HFF-Myc (cell line): ENCODE measurements around the gene B3GNT8.

Experiments
- DNase-seq: peaks from one replicate; pipeline ENCODE4 v3.0.0-alpha.2; 2011; ENCODE audit warnings: low read depth; ENCODE audit errors: extremely low read depth
- H3K4me3 ChIP-seq: replicated peaks from 2 replicates; pipeline ENCODE4 v1.5.1; 2011; ENCODE audit warnings: low read depth, mild to moderate bottlenecking, control low read depth, low read length
- TF ChIP-seq, protein P1 (sequence below): IDR thresholded peaks from 2 replicates; pipeline ENCODE4 v1.5.1; 2012; ENCODE audit warnings: mild to moderate bottlenecking, low read depth, low read length, control low read depth; ENCODE audit errors: missing control alignments

Gene B3GNT8

DNA sequence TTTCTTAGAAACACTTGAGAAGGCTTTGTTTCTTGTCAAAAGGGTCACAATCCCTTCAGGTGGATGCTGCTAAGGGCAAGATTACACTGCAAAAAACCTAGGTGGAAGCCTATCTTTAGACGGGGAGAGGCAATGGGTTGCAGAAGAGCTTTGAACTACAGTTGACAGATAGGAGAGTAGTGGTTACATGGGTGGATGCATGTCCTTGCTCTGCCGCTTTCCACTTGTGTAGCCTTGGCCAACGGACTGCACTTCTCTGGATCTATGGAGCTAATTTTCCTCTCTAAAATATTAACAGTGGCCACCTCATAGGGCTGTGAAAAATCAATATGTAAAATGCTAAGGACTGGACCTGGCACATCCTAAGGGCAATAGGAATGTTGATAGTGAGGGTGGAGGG lies 28.6 kb downstream of the B3GNT8 start:
- peak overlapping the region; percentile 97 for H3K4me3 ChIP-seq
- TF ChIP-seq, protein P1, sequence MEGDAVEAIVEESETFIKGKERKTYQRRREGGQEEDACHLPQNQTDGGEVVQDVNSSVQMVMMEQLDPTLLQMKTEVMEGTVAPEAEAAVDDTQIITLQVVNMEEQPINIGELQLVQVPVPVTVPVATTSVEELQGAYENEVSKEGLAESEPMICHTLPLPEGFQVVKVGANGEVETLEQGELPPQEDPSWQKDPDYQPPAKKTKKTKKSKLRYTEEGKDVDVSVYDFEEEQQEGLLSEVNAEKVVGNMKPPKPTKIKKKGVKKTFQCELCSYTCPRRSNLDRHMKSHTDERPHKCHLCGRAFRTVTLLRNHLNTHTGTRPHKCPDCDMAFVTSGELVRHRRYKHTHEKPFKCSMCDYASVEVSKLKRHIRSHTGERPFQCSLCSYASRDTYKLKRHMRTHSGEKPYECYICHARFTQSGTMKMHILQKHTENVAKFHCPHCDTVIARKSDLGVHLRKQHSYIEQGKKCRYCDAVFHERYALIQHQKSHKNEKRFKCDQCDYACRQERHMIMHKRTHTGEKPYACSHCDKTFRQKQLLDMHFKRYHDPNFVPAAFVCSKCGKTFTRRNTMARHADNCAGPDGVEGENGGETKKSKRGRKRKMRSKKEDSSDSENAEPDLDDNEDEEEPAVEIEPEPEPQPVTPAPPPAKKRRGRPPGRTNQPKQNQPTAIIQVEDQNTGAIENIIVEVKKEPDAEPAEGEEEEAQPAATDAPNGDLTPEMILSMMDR, result no peak
- no peak for DNase-seq

DNA sequence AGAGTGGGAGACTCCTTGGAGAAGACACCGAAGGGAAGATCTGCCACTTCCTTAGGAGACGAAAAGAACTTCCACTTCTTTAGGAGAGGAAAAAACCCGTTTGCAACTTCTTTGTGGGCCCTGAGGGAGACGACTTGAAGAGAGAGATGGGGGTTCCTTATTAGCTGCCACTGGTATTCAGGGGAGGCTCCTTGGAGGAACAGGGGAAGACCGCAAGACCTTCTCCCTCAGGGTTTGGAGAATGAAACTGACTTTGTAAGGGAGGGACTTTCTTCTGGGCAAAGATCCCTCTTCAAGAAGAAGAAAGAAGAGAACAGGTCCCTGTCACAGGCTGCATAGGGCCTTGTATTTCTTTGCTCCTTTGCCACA lies 29.1 kb downstream of the B3GNT8 start:
- no peak for DNase-seq
- TF ChIP-seq, protein P1, result no peak
- peak overlapping the region; percentile 97 for H3K4me3 ChIP-seq

DNA sequence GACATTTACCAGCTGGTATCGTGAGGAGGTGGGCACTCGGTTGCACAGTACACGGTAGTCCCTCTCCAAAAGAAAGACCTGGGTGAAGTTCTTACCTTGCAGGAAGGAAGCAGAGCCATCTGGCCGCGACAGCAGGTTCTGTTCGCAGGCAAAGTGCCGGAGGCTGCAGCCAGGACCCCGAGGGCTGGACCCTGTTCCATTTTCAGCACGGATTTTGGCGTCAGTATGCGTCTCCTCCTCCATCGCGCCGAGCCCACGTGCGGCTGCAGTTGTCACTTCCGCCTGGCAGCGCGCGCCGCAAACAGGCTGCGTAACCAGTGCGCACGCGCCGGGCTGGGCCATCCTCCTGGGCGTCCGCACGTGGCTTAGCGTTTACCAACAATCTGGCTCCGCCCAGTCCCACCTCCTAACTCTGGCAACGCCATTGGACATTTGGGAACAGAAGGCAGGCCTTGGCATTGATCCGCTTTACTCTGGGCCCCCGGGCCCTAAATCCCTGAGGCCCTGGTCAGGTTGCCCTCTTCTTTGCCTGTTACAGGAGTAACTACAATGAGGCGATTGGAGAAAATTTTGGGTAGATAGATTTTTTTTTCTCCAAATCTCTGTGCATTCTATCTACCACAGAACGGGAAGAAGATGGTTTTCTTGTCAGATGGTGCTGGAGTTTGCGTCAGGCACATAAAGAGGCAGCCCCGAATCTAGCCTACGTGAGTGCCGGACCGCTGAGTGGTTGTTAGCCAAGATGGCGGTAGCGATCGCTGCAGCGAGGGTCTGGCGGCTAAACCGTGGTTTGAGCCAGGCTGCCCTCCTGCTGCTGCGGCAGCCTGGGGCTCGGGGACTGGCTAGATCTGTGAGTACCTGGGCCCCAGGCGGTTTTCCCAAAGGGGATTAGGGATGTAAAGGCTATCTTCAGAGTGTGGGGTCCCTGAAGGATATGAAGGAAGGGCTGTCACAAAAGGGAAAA lies 29.8 kb downstream of the B3GNT8 start, which contains the start of the genes BCKDHA and EXOSC5:
Gene BCKDHA (plus strand): TSS at position 733 of the 964 bp plus-strand sequence. CDS start 10 bp downstream, at position 743.
Gene EXOSC5 (minus strand): TSS at position 274 of the 964 bp plus-strand sequence. CDS start 31 bp downstream, at position 243.
- DNase-seq, result peak; percentile 100
- H3K4me3 ChIP-seq, result peak within 1 kb of the TSS; percentile 97
- TF ChIP-seq, protein P1, result no peak

DNA sequence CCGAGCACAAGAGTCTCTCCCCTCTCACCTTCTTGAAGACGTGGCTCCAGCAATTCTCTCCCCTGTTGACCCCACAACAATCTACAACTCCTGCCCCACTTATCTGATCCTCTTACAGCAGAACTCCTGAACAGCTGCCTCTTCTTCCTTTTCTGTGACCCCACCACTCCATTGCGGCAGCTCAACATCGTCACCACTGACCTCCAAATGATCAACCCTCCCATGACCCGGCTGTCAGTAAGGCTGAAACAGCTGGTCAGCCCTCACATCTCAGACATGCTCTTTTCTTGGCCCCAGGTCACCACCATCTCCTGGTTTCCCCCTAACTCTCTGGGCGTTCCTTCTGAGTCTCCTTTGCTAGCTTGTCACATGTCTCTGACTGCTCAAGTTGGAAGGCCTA lies 31.8 kb downstream of the B3GNT8 start:
- H3K4me3 ChIP-seq, result peak overlapping the region; percentile 97

DNA sequence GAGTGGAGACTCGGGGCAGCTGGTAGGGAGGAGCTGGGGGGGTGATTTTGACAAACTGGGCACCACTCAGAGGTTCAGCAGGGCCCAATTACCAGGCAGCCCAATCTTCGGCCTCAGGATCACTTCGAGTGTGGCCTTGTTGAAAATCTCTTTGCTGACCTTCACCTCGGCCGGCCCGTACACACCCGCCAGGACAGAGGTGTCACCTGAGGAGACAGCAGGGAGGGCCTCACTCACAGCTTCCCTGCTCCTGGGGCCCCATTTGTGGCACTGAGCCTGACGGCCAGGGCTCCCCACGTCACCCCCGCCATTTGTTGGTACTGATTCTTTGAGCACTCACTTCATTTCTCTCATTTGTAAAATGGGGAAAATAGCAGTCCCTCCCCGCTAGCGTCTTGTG lies 34.4 kb downstream of the B3GNT8 start:
- TF ChIP-seq, protein P1, result no peak
- no peak for DNase-seq
- H3K4me3 ChIP-seq, result no peak overlapping the region

More for the DNA sequence above, 31.8 kb downstream of the B3GNT8 start:
- TF ChIP-seq, protein P1, result no peak
- DNase-seq, result no peak

DNA sequence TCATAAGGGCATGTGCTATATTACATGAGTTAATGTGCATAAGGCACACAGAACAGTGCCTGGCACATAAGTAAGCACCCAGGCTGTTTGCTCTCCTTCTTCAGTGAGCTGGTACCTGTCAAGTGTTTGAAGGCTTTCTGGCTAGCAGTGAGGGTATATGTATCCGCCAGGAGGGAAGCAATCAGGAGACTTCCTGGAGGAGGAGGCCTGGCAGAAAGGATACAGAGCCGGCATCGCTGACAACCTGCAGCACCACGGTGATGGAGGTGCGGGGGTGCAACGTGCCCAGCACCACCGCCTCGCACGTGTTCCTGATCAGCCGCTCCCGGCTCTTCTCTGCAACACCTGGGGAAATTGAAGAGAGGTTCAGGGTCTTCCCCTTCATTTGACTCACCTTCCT lies 35.6 kb downstream of the B3GNT8 start:
- TF ChIP-seq, protein P1, result no peak
- H3K4me3 ChIP-seq, result no peak overlapping the region

More for the DNA sequence above, 35.6 kb downstream of the B3GNT8 start:
- DNase-seq, result no peak
